Esophagus muscularis mucosa (tissue), 4 donors: ENCODE results near the gene PLEKHF1.

Experiments
- CTCF ChIP-seq, 3 experiments: fragments of 200-600 bp in 2 of 3; fragments of 450-650 bp in 1 of 3; sonication (generic) in 2 of 3; IDR thresholded peaks; one replicate each; pipeline ENCODE4 v1.5.1; 2017 to 2019; ENCODE audit warnings: antibody characterized with exemption in 3 of 3, mild to moderate bottlenecking in 2 of 3, moderate library complexity in 1 of 3
- EP300 ChIP-seq: sonication (generic); formaldehyde crosslinking; IDR thresholded peaks from one replicate; pipeline ENCODE4 v1.6.1; 2017; ENCODE audit warnings: antibody characterized with exemption
- POLR2AphosphoS5 ChIP-seq, 2 donors: sonication (generic); formaldehyde crosslinking; IDR thresholded peaks; one replicate each; pipeline ENCODE4 v1.6.1; 2017; ENCODE audit warnings: antibody characterized with exemption in 2 of 2

GRCh38 chr19:29675120-29675649, 9.9 kb downstream of the PLEKHF1 start:
- TF ChIP-seq CTCF (IDR thresholded peaks at IDR 0.05) = no peak
- TF ChIP-seq POLR2AphosphoS5 (IDR thresholded peaks at IDR 0.05) = no peak
- TF ChIP-seq EP300 = no peak
